Activated naive CD8-positive, alpha-beta T cell (primary cell): ENCODE data around the gene EPN2.

Experiments
- H3K27ac Mint-ChIP-seq: one replicate; pipeline ENCODE4 v1.8.0; 2021; ENCODE audit warnings: mixed read lengths
- H3K27me3 Mint-ChIP-seq: one replicate; pipeline ENCODE4 v1.8.0; 2021; ENCODE audit warnings: mixed read lengths
- H3K36me3 Mint-ChIP-seq: one replicate; pipeline ENCODE4 v1.8.0; 2021; ENCODE audit warnings: mixed read lengths
- H3K4me1 Mint-ChIP-seq: one replicate; pipeline ENCODE4 v1.8.0; 2021; ENCODE audit warnings: low read depth, mixed read lengths
- H3K4me3 Mint-ChIP-seq: one replicate; pipeline ENCODE4 v1.8.0; 2021; ENCODE audit warnings: mild to moderate bottlenecking, mixed read lengths
- H3K9me3 Mint-ChIP-seq: one replicate; pipeline ENCODE4 v1.8.0; 2021; ENCODE audit warnings: low read depth, mixed read lengths

EPN2 gene

GRCh38 chr17:19290066-19290705, 53.0 kb downstream of the EPN2 start:
- peaks cover 11% of the 10 kb centered on the region for H3K27me3 Mint-ChIP-seq
- H3K9me3 Mint-ChIP-seq, result no peaks in the 10 kb centered on the region
- peaks cover 4% of the 10 kb centered on the region for H3K36me3 Mint-ChIP-seq
- H3K4me1 Mint-ChIP-seq, result peaks cover 2% of the 10 kb centered on the region
- H3K27ac Mint-ChIP-seq, result no peak overlapping the region
- H3K4me3 Mint-ChIP-seq, result no peak overlapping the region

DNA sequence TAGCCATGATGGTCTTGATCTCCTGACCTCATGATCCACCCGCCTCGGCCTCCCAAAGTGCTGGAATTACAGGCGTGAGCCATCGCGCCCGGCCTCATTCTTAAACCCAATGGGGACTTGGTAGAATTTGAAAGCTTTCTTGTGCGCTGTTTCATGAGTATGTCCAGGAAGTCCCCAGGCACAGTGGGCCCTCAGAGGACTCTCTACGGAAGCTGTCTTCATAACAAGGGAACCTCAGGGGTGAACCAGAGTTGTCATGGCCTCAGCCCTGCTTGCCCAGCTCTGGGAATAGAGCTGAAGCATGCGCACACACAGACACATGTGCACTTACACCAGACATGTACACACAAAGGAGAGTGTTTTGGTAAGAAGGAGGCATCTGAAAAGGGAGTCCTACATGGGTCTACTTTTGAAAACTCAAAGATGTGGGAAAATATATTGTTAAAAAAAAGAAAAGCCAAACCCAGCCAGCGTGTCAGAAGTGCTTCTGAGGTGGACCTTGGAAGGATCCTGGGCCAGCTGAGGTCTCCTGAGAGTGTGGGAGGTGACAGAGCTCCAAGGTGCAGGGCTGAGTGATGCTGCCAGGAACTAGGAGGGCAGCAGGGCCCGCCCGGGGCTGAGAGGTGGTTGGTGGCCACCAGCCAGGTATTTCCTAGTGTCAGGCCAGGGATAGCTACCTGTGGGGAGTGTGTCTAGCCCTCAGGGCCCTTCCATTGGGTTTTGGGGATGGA, 54.6 kb downstream of the EPN2 start:
- H3K36me3 Mint-ChIP-seq, result peaks cover 4% of the 10 kb centered on the region
- H3K9me3 Mint-ChIP-seq, result no peaks in the 10 kb centered on the region
- no peak overlapping the region for H3K4me3 Mint-ChIP-seq
- H3K27ac Mint-ChIP-seq, result no peak overlapping the region
- peaks cover 11% of the 10 kb centered on the region for H3K27me3 Mint-ChIP-seq
- H3K4me1 Mint-ChIP-seq, result peaks cover 2% of the 10 kb centered on the region

DNA sequence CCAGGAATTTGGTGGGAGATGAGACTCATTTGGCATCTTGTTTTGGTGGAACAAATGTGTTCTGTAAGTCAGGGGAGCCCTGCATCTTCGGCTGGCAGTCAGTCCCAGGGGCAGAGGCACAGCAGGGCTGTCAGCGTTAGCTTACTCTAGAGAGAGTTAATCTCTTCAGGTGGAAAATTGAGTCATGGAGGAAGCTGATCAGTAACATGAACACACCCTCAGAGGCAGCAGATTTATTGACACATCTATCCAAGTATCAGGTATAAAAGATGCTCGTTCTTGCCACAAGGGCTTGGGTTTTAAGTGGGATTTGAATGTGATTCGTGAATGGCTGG, 55.2 kb downstream of the EPN2 start:
- no peak overlapping the region for H3K4me3 Mint-ChIP-seq
- H3K36me3 Mint-ChIP-seq, result peaks cover 4% of the 10 kb centered on the region
- no peaks in the 10 kb centered on the region for H3K9me3 Mint-ChIP-seq
- H3K4me1 Mint-ChIP-seq, result peaks cover 2% of the 10 kb centered on the region
- peaks cover 11% of the 10 kb centered on the region for H3K27me3 Mint-ChIP-seq
- no peak overlapping the region for H3K27ac Mint-ChIP-seq

DNA sequence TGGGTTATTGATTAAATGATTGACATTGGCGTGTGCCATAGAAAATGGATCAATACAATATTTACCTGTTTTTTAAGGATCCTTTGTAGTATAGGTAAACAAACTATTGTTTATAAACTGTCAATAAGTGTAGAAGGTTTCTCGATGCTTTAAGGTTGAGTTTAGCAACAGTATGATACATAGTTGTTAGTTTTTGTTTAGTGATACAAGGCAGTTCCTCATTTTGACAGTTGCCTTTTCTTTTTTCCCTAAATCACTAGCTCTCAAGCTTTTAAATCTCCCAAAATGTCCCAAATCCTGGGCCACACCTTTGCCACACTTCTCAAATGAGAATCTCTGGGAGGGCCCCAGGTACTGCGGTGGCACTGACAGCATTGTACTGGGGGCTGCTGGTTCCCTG, 57.3 kb downstream of the EPN2 start:
- H3K4me3 Mint-ChIP-seq, result no peak overlapping the region
- no peaks in the 10 kb centered on the region for H3K36me3 Mint-ChIP-seq
- H3K9me3 Mint-ChIP-seq, result no peaks in the 10 kb centered on the region
- H3K4me1 Mint-ChIP-seq, result no peaks in the 10 kb centered on the region
- H3K27ac Mint-ChIP-seq, result no peak overlapping the region
- peaks cover 7% of the 10 kb centered on the region for H3K27me3 Mint-ChIP-seq

GRCh38 chr17:19295473-19296135, 58.4 kb downstream of the EPN2 start:
- no peaks in the 10 kb centered on the region for H3K9me3 Mint-ChIP-seq
- peaks cover 5% of the 10 kb centered on the region for H3K27me3 Mint-ChIP-seq
- no peaks in the 10 kb centered on the region for H3K36me3 Mint-ChIP-seq
- no peak overlapping the region for H3K4me3 Mint-ChIP-seq
- H3K4me1 Mint-ChIP-seq, result no peaks in the 10 kb centered on the region
- H3K27ac Mint-ChIP-seq, result no peak overlapping the region

DNA sequence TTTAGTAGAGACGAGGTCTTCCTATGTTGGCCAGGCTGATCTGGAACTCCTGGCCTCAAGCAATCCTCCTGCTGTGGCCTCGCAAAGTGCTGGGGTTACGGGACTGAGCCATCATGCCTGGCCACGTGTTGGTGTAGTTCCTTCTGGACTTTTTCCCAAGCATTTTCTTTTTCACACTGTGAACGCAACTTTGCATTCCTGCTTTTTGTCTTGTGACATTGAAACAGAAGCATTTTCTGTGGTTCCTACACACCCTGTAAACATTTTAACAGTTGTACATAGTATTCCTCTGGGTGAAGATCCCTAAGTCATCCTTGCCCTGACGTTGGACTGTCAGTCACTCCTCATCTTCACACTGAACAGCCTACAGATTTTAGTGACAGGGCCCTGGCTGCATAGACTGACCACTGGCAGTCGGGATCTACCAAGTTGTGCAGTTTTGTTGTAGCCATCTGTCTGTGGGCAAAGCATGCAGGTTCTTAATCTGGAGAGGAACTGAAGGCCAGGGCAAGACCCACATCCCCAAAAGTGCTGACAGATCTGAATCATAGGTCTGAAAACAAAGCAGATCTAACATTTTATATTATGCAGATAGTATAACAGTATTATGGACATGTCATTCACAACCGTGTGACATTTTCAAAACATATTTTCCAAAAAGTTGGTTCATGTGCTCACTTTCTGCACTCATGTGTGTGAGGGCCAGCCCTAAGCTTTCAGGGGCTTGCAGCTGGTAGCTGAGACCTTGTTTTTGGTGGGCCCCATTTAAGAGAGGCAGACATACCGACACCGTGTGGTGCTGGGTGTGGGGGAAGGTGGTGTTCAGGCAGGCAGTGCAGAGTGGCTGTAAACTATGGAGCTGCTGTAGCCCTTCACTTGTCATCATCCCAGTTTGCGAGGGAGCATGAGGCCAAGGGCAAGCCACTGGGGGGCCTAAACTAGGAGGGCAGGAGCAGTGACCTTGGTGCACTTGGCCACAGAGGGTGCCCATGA, 59.9 kb downstream of the EPN2 start:
- H3K4me3 Mint-ChIP-seq, result no peak overlapping the region
- H3K9me3 Mint-ChIP-seq, result no peaks in the 10 kb centered on the region
- H3K27ac Mint-ChIP-seq, result no peak overlapping the region
- H3K4me1 Mint-ChIP-seq, result no peaks in the 10 kb centered on the region
- no peaks in the 10 kb centered on the region for H3K27me3 Mint-ChIP-seq
- H3K36me3 Mint-ChIP-seq, result no peaks in the 10 kb centered on the region

- Mint-ChIP-seq H3K27ac (no peak overlapping the region), H3K4me1 (no peaks in the 10 kb centered on the region), H3K27me3 (no peaks in the 10 kb centered on the region), H3K36me3 (no peaks in the 10 kb centered on the region), H3K9me3 (no peaks in the 10 kb centered on the region), H3K4me3 (no peak overlapping the region)
Observed at GRCh38 chr17:19298569-19299213, 61.5 kb downstream of the EPN2 start.

GRCh38 chr17:19299214-19299747, 62.1 kb downstream of the EPN2 start:
- H3K4me1 Mint-ChIP-seq, result no peaks in the 10 kb centered on the region
- no peak overlapping the region for H3K27ac Mint-ChIP-seq
- H3K27me3 Mint-ChIP-seq, result peaks cover 2% of the 10 kb centered on the region
- H3K9me3 Mint-ChIP-seq, result no peaks in the 10 kb centered on the region
- H3K4me3 Mint-ChIP-seq, result no peak overlapping the region
- no peaks in the 10 kb centered on the region for H3K36me3 Mint-ChIP-seq

DNA sequence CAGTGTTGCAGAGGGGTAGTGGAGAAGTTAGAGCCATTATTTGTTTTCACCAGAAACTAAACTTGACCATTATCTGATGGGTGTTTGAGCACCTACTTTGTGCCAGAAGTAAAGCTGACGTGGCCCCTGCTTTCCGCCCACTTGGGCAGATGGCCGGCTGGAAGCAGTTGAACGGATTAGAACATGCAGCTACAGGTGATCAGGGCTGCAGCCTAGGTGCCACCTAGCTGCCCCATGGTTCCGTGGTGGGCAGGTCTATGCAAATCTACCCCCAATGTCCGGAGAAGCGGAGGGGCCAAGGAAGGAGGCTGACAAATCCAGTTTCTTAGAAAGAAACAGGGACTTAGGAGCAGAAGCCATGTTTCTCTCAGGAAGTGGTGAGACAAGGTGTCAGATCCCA, 62.7 kb downstream of the EPN2 start:
- Mint-ChIP-seq H3K9me3 (no peaks in the 10 kb centered on the region), H3K4me1 (no peaks in the 10 kb centered on the region), H3K27me3 (peaks cover 2% of the 10 kb centered on the region), H3K4me3 (no peak overlapping the region), H3K36me3 (no peaks in the 10 kb centered on the region), H3K27ac (no peak overlapping the region)

DNA sequence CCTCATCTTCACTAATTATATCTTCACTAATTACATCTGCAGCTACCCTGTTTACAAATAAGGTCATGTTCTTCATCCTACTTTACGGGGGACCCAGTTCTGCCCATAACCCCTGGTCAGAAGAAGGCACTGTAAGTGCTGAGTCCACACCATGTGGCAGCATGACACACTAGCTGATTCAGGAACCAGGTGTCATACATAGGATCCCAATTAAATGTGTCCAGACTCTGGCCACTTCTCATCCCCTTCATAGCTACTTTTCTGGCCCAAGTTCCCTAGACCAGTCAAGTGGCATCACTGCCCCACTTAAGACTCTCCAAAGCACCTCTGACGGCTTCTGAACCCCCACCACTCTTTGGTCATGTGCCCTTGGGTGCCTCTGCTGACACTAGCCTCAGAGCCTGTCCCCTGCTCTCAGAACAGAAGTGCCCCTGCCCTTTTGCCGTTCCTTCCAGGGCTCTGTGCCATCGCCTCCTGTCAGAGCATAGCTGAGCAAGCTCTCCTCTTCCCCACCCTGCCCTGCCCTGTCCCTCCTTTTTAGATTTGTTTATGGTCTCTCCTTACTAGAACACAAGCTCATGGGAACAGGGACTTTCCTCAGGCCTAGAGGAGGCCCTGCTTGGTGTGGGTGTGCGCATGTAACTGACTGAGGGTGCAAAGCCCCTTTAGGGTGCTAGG, 64.2 kb downstream of the EPN2 start:
- no peaks in the 10 kb centered on the region for H3K36me3 Mint-ChIP-seq
- no peaks in the 10 kb centered on the region for H3K9me3 Mint-ChIP-seq
- H3K4me1 Mint-ChIP-seq, result peaks cover 14% of the 10 kb centered on the region
- H3K27ac Mint-ChIP-seq, result no peak overlapping the region
- no peak overlapping the region for H3K4me3 Mint-ChIP-seq
- H3K27me3 Mint-ChIP-seq, result peaks cover 9% of the 10 kb centered on the region

- Mint-ChIP-seq H3K4me3 (no peak overlapping the region), H3K4me1 (peaks cover 20% of the 10 kb centered on the region), H3K9me3 (no peaks in the 10 kb centered on the region), H3K36me3 (no peaks in the 10 kb centered on the region), H3K27ac (no peak overlapping the region), H3K27me3 (peaks cover 14% of the 10 kb centered on the region)
Observed at GRCh38 chr17:19301973-19302372, 64.8 kb downstream of the EPN2 start.

DNA sequence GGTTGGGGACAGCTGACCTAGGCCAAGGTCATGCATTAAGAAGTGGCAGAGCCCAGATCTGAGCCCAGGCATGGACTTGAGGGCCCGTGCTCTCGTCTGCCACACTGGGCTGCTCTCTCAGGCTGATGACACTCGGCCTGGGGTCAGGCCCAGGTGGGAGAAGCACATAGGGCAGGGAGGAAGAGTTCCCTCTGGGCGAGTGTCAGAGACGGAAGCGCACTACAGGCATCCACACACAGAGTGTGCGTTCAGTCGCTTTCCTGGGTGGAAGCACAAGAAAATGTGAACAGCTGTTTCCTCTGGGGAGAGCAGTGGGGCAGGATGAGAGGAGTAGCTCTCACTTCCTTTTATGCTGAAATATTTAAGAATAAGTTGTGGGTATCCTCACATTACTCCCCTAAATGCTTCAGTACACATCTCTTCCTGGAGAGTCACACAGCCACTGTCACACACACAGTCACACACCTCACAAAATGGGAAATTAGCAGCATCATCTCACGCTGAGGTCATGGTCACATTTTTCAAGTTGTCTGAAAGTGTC, 65.7 kb downstream of the EPN2 start:
- Mint-ChIP-seq H3K9me3 (no peaks in the 10 kb centered on the region), H3K4me1 (peaks cover 24% of the 10 kb centered on the region), H3K27me3 (peaks cover 18% of the 10 kb centered on the region), H3K36me3 (no peaks in the 10 kb centered on the region), H3K4me3 (no peak overlapping the region), H3K27ac (no peak overlapping the region)

DNA sequence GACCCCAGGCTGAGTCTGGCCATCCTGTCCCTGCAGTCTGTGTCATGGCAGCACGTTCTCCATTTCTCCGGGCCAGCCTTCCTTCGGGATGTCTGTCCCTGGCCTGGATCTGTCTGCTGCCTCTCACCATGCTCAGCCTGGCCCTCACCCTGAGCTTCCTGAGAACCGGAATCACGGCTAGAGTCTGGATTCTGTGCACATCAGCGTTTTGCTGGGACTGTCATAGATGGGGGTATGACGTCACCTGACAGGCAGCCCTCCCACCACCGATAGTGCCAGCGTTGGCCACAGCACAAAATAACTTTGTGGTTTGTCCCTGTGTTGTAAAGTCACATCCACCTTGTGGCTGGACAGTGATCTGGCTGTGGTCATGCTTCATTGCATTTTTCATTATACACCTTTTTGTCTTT, 66.2 kb downstream of the EPN2 start:
- H3K27me3 Mint-ChIP-seq, result peaks cover 21% of the 10 kb centered on the region
- peaks cover 2% of the 10 kb centered on the region for H3K36me3 Mint-ChIP-seq
- peaks cover 24% of the 10 kb centered on the region for H3K4me1 Mint-ChIP-seq
- no peaks in the 10 kb centered on the region for H3K9me3 Mint-ChIP-seq
- H3K27ac Mint-ChIP-seq, result no peak overlapping the region
- H3K4me3 Mint-ChIP-seq, result no peak overlapping the region
